HCT116 (cell line): ENCODE measurements around the gene BCAR1. TPM values are rescaled to one million over a fixed set of nuclear protein-coding genes. Genes with fewer than 3 reads are reported as not detected.

Experiments used
- ATAC-seq: fragments of 200-7000 bp; cut with Tn5 transposase; 2 replicates; pipeline ENCODE4 v1.9.1; 2020; ENCODE audit warnings: mild to moderate bottlenecking, moderate library complexity
- BruUV-seq: library from RNA; stranded (reverse); fragments of 400-500 nt; replicated peaks from 2 replicates; lab custom pipeline; 2021; lab: Mats Ljungman, UMichigan
- CTCF ChIA-PET: fragments of 300-600 bp; sonication (Branson Sonifier 250); formaldehyde crosslinking; loops from one replicate; lab custom pipeline; 2021; ENCODE audit warnings: antibody characterized with exemption; lab: Charles Lee
- POLR2A ChIA-PET: fragments of 300-600, 350-600 bp; sonication (Branson Sonifier 250); formaldehyde crosslinking; loops from one replicate; lab custom pipeline; 2021; ENCODE audit warnings: antibody characterized with exemption; lab: Charles Lee
- RAD21 ChIA-PET, 2 experiments: fragments of 300-600 bp; sonication (Branson Sonifier 250); formaldehyde crosslinking; loops; one replicate each; lab custom pipeline; 2023; ENCODE audit warnings: low total read pairs in 2 of 2; ENCODE audit not compliant: uncharacterized antibody in 2 of 2, unreplicated experiment in 2 of 2, low non-redundant PET in 1 of 2; lab: Charles Lee
- DNase-seq: peaks from one replicate; pipeline ENCODE4 v3.0.0-alpha.2; 2010; ENCODE audit warnings: low read depth, low spot score
- H2AFZ ChIP-seq: fragments of 200-600 bp; shearing (Covaris generic), sonication (generic); 2 replicates; pipeline ENCODE4 v1.6.1; 2017; ENCODE audit warnings: low read depth, mixed run types, mixed read lengths, antibody characterized with exemption, low read length; ENCODE audit not compliant: poor library complexity, severe bottlenecking
- H3K27ac ChIP-seq: 2 replicates; pipeline ENCODE4 v1.5.1; 2012; ENCODE audit warnings: low read depth, low read length
- H3K27me3 ChIP-seq: fragments of 200-600 bp; sonication (generic); 2 replicates; pipeline ENCODE4 v1.6.1; 2016; ENCODE audit warnings: mixed run types, low read length, mixed read lengths; ENCODE audit not compliant: insufficient read depth
- H3K36me3 ChIP-seq, 2 experiments: fragments of 200-500 bp in 1 of 2; fragments of 200-600 bp in 1 of 2; sonication (Bioruptor generic) in 1 of 2; sonication (generic) in 1 of 2; 2 replicates each; pipeline versions ENCODE4 v1.5.1 to v1.6.1; 2014 to 2016; ENCODE audit warnings: low read length in 2 of 2, inconsistent platforms in 1 of 2, mixed read lengths in 1 of 2, mixed run types in 1 of 2; ENCODE audit not compliant: insufficient read depth in 2 of 2, control insufficient read depth in 1 of 2
- H3K4me1 ChIP-seq, 2 experiments: fragments of 200-600 bp in 1 of 2; sonication (generic) in 1 of 2; 2 replicates each; pipeline versions ENCODE4 v1.5.1 to v1.6.1; 2012 to 2017; ENCODE audit warnings: low read length in 2 of 2, inconsistent platforms in 1 of 2, mild to moderate bottlenecking in 1 of 2, mixed read lengths in 1 of 2, mixed run types in 1 of 2, moderate library complexity in 1 of 2; ENCODE audit not compliant: insufficient read depth in 2 of 2, control insufficient read depth in 1 of 2
- H3K4me2 ChIP-seq: fragments of 200-600 bp; sonication (generic); 2 replicates; pipeline ENCODE4 v1.6.1; 2017; ENCODE audit warnings: mixed run types, low read length, mixed read lengths
- H3K4me3 ChIP-seq, 2 experiments: fragments of 200-600 bp in 1 of 2; sonication (generic) in 1 of 2; replicated peaks in 1 of 2; 2 replicates each; pipeline ENCODE4 v1.5.1; 2011 to 2016; ENCODE audit warnings: low read length in 2 of 2, control low read depth in 1 of 2, low read depth in 1 of 2, mild to moderate bottlenecking in 1 of 2, mixed read lengths in 1 of 2, mixed run types in 1 of 2
- H3K79me2 ChIP-seq: fragments of 200-600 bp; sonication (generic); 2 replicates; pipeline ENCODE4 v1.6.1; 2017; ENCODE audit warnings: mild to moderate bottlenecking, mixed run types, low read length, moderate library complexity, mixed read lengths; ENCODE audit not compliant: insufficient read depth
- H3K9ac ChIP-seq: fragments of 200-600 bp; sonication (generic); 2 replicates; pipeline ENCODE4 v1.6.1; 2016; ENCODE audit warnings: low read length, mixed read lengths
- H3K9me2 ChIP-seq: fragments of 200-600 bp; sonication (generic), shearing (Covaris generic); 2 replicates; pipeline ENCODE4 v1.6.1; 2017; ENCODE audit warnings: mixed run types, mild to moderate bottlenecking, moderate library complexity; ENCODE audit not compliant: insufficient read depth
- H3K9me3 ChIP-seq, 2 experiments: fragments of 200-500 bp in 1 of 2; fragments of 200-600 bp in 1 of 2; sonication (Bioruptor generic) in 1 of 2; sonication (generic) in 1 of 2; 2 replicates each; pipeline ENCODE4 v1.6.1; 2014 to 2017; ENCODE audit warnings: low read length in 2 of 2, mixed read lengths in 2 of 2, inconsistent platforms in 1 of 2, low read depth in 1 of 2, mild to moderate bottlenecking in 1 of 2, mixed run types in 1 of 2, moderate library complexity in 1 of 2; ENCODE audit not compliant: control insufficient read depth in 1 of 2, insufficient read depth in 1 of 2
- H4K20me1 ChIP-seq: fragments of 200-600 bp; sonication (generic), shearing (Covaris generic); 2 replicates; pipeline ENCODE4 v1.6.1; 2017; ENCODE audit warnings: mixed run types, mild to moderate bottlenecking, moderate library complexity; ENCODE audit not compliant: insufficient read depth
- CBX3 ChIP-seq: IDR thresholded peaks from 2 replicates; pipeline ENCODE4 v1.6.1; 2012; ENCODE audit warnings: low read depth
- EZH2 ChIP-seq: fragments of 200-600 bp; sonication (generic); IDR thresholded peaks from 2 replicates; pipeline ENCODE4 v1.6.1; 2017; ENCODE audit warnings: antibody characterized with exemption, mixed run types
- EZH2phosphoT487 ChIP-seq: fragments of 200-600 bp; IDR thresholded peaks from 2 replicates; pipeline ENCODE4 v1.6.1; 2018; ENCODE audit warnings: antibody characterized with exemption, borderline replicate concordance
- FOSL1 ChIP-seq: IDR thresholded peaks from 2 replicates; pipeline ENCODE4 v1.6.1; 2012; ENCODE audit warnings: low read depth
- JUND ChIP-seq: IDR thresholded peaks from 2 replicates; pipeline ENCODE4 v1.6.1; 2012
- POLR2AphosphoS5 ChIP-seq: IDR thresholded peaks from 2 replicates; pipeline ENCODE4 v1.6.1; 2011; ENCODE audit warnings: mild to moderate bottlenecking, low read depth, low read length, moderate library complexity
- SRF ChIP-seq: IDR thresholded peaks from 2 replicates; pipeline ENCODE4 v1.6.1; 2012; ENCODE audit warnings: low read depth
- TCF7L2 ChIP-seq: IDR thresholded peaks from 2 replicates; pipeline ENCODE4 v1.7.0; 2011; ENCODE audit warnings: borderline replicate concordance, inconsistent platforms; ENCODE audit not compliant: insufficient read depth, insufficient read length; ENCODE audit errors: extremely low read depth
- YY1 ChIP-seq: IDR thresholded peaks from 2 replicates; pipeline ENCODE4 v1.6.1; 2011; ENCODE audit warnings: low read length, low read depth, moderate library complexity, mild to moderate bottlenecking; ENCODE audit not compliant: insufficient replicate concordance; ENCODE audit errors: extremely low read depth
- ZFX ChIP-seq: fragments of 450-650 bp; IDR thresholded peaks from 2 replicates; pipeline ENCODE4 v1.6.1; 2017
- ZNF274 ChIP-seq: fragments of 200-500 bp; sonication (Bioruptor generic); IDR thresholded peaks from 2 replicates; pipeline ENCODE4 v1.6.1; 2014; ENCODE audit warnings: mild to moderate bottlenecking, low read depth, low read length, inconsistent platforms
- intact Hi-C: fragments of 100-400 bp; cut with micrococcal nuclease; formaldehyde crosslinking; loops from 2 replicates; pipeline ENCODE4 v1.10.0; 2022
- total RNA-seq: library from RNA; stranded (reverse); gene quantifications from one replicate; pipeline ENCODE4 v1.2.1, GENCODE V29; 2021; ENCODE audit not compliant: unreplicated experiment
- TF ChIP-seq, protein P1 (sequence below): IDR thresholded peaks from 2 replicates; pipeline ENCODE4 v1.6.1; 2012; ENCODE audit warnings: low read depth
- TF ChIP-seq, protein P2 (sequence below): IDR thresholded peaks from 2 replicates; pipeline ENCODE4 v1.6.1; 2011; ENCODE audit warnings: mild to moderate bottlenecking, low read length, moderate library complexity; ENCODE audit not compliant: insufficient replicate concordance; ENCODE audit errors: extremely low read depth

Gene BCAR1
- total RNA-seq, 1 experiment from 2014 or later: 49.6 TPM

DNA sequence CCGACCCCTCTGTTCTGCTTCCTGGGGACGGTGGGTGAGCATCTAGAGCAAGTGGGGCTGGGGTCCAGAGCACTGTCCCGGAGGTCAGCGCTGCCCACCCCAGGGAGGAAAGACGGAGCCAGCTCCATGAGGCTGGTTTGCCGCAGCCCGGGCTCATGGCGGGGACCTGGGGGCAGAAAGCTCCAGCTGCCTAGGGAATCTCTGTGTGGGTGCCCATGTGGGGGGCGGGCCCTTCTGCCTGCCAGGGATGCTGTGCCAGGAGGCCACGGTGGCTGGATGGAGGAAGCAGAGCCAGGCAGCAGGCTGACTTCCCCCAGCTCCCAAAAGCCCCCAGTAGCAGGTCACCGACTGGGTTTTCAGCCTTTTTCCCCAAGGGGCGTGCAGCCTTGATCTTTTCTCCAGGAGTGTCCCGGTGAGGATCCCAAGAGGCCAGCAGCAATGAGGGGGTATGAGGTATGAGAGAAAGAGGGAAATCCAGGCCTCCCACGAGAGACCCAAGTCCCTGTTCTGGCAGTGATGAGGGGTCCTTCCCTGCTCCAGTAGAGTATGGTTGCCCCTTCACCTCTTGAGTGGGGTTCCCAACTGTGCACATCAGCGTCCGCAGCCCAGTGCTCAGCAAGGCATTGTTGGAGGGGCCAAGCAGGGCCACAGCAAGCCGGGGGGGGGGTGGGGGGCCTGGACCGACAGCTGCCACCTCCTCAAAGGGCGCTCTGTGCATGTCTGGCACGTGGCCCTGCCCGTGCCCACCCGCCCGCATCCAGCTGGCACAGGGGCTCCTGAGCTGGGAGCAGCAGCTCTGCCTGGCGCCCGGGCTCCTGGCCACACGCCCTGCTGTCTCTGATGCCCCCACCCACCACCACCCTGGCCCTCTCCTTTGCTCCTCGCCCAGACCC lies 15.6 kb upstream of the BCAR1 start:
- DNase-seq (no peak), ATAC-seq (no peak)
- H3K4me2 ChIP-seq: peak overlapping the region; percentile 98
- BruUV-seq: no TSS peak
- peak overlapping the region; percentile 82 for H3K9ac ChIP-seq
- no peaks in the 10 kb centered on the region for H3K36me3 ChIP-seq
- H3K9me2 ChIP-seq: no peaks in the 10 kb centered on the region
- ChIA-PET RAD21 (interaction anchor here in 1 of 2 experiments (0.6 to 0.9 kb wide), 2 partner anchors 38 to 398 kb away, joined by 3 to 4 read pairs; no protein-coding TSS in a partner anchor), CTCF (no interaction called here), POLR2A (interaction anchor here (1.9 kb wide), 1 partner anchor 38 kb away, joined by 11 read pairs; no protein-coding TSS in a partner anchor)
- no peak for TF ChIP-seq EZH2phosphoT487
- TF ChIP-seq EZH2: no peak
- no peak for TF ChIP-seq TCF7L2
- TF ChIP-seq, protein P1, sequence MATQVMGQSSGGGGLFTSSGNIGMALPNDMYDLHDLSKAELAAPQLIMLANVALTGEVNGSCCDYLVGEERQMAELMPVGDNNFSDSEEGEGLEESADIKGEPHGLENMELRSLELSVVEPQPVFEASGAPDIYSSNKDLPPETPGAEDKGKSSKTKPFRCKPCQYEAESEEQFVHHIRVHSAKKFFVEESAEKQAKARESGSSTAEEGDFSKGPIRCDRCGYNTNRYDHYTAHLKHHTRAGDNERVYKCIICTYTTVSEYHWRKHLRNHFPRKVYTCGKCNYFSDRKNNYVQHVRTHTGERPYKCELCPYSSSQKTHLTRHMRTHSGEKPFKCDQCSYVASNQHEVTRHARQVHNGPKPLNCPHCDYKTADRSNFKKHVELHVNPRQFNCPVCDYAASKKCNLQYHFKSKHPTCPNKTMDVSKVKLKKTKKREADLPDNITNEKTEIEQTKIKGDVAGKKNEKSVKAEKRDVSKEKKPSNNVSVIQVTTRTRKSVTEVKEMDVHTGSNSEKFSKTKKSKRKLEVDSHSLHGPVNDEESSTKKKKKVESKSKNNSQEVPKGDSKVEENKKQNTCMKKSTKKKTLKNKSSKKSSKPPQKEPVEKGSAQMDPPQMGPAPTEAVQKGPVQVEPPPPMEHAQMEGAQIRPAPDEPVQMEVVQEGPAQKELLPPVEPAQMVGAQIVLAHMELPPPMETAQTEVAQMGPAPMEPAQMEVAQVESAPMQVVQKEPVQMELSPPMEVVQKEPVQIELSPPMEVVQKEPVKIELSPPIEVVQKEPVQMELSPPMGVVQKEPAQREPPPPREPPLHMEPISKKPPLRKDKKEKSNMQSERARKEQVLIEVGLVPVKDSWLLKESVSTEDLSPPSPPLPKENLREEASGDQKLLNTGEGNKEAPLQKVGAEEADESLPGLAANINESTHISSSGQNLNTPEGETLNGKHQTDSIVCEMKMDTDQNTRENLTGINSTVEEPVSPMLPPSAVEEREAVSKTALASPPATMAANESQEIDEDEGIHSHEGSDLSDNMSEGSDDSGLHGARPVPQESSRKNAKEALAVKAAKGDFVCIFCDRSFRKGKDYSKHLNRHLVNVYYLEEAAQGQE: no peak
- no peak for TF ChIP-seq YY1
- TF ChIP-seq, protein P2, sequence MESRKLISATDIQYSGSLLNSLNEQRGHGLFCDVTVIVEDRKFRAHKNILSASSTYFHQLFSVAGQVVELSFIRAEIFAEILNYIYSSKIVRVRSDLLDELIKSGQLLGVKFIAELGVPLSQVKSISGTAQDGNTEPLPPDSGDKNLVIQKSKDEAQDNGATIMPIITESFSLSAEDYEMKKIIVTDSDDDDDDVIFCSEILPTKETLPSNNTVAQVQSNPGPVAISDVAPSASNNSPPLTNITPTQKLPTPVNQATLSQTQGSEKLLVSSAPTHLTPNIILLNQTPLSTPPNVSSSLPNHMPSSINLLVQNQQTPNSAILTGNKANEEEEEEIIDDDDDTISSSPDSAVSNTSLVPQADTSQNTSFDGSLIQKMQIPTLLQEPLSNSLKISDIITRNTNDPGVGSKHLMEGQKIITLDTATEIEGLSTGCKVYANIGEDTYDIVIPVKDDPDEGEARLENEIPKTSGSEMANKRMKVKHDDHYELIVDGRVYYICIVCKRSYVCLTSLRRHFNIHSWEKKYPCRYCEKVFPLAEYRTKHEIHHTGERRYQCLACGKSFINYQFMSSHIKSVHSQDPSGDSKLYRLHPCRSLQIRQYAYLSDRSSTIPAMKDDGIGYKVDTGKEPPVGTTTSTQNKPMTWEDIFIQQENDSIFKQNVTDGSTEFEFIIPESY: no peak
- no peak for TF ChIP-seq ZFX
- TF ChIP-seq CBX3: no peak
- no peak for TF ChIP-seq POLR2AphosphoS5
- no peak for TF ChIP-seq ZNF274
- no peak for TF ChIP-seq JUND
- no peak for TF ChIP-seq SRF
- TF ChIP-seq FOSL1: no peak
- intact Hi-C loops: no loop called here
- H3K27me3 ChIP-seq: no peaks in the 10 kb centered on the region
- peaks cover 35% of the 10 kb centered on the region for H3K79me2 ChIP-seq
- H3K9me3 ChIP-seq: no peaks in the 10 kb centered on the region
- peaks cover 50 to 76% of the 10 kb centered on the region in 2 experiments for H3K4me1 ChIP-seq
- peak overlapping the region; percentile 88; the same call in 1 of the 2 replicates for H3K27ac ChIP-seq
- H4K20me1 ChIP-seq: no peaks in the 10 kb centered on the region
- H2AFZ ChIP-seq: no peak overlapping the region
- peak overlapping the region; percentile 82 to 91 for H3K4me3 ChIP-seq
